ENCODE results near the gene USH1C.

GRCh38 chr11:17561526-17561925 is 17.3 kb upstream of the USH1C start:
- no peak for TF ChIP-seq CTCF (IDR thresholded peaks at IDR 0.05)
- no peak for TF ChIP-seq POLR2A (IDR thresholded peaks at IDR 0.05)

Measured in adrenal gland (tissue), 5 donors.